ENCODE measurements around the gene MLLT10. TPM values are rescaled to one million over a fixed set of nuclear protein-coding genes. Genes with fewer than 3 reads are reported as not detected.

Gene MLLT10
- total RNA-seq, 1 donor from 2014 or later = 50.9 TPM

DNA sequence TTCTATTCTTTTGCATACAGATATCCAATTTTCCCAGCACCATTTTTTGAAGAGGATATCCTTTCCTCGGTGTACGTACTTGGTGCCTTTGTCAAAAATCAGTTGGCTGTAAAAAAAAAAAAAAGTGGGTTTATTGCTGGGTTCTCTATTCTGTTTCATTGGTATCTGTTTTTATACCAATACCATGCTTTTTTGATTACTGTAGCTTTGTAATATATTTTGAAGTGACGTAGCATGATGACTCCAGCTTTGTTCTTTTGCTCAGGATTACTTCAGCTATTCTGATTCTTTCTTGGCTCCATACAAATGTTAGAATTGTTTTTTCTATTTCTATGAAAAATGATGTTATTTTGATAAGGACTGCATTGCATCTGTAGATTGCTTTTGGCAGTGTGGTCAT is 165.5 kb downstream of the MLLT10 start:
- TF ChIP-seq, protein P1, sequence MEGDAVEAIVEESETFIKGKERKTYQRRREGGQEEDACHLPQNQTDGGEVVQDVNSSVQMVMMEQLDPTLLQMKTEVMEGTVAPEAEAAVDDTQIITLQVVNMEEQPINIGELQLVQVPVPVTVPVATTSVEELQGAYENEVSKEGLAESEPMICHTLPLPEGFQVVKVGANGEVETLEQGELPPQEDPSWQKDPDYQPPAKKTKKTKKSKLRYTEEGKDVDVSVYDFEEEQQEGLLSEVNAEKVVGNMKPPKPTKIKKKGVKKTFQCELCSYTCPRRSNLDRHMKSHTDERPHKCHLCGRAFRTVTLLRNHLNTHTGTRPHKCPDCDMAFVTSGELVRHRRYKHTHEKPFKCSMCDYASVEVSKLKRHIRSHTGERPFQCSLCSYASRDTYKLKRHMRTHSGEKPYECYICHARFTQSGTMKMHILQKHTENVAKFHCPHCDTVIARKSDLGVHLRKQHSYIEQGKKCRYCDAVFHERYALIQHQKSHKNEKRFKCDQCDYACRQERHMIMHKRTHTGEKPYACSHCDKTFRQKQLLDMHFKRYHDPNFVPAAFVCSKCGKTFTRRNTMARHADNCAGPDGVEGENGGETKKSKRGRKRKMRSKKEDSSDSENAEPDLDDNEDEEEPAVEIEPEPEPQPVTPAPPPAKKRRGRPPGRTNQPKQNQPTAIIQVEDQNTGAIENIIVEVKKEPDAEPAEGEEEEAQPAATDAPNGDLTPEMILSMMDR (IDR thresholded peaks at IDR 0.05; ENCODE audit: partially characterized antibody, unreplicated experiment) = no peak
- Mint-ChIP-seq H3K4me3 (ENCODE audit: unreplicated experiment) (no peak overlapping the region), H3K9me3 (ENCODE audit: unreplicated experiment) (peaks cover 15% of the 10 kb centered on the region), H3K36me3 (ENCODE audit: unreplicated experiment) (peaks cover 22% of the 10 kb centered on the region), H3K27ac (ENCODE audit: unreplicated experiment) (no peak overlapping the region), H3K4me1 (ENCODE audit: low read depth, unreplicated experiment) (peaks cover 3% of the 10 kb centered on the region), H3K27me3 (ENCODE audit: unreplicated experiment) (peaks cover 2% of the 10 kb centered on the region)
- DNase-seq = no peak

DNA sequence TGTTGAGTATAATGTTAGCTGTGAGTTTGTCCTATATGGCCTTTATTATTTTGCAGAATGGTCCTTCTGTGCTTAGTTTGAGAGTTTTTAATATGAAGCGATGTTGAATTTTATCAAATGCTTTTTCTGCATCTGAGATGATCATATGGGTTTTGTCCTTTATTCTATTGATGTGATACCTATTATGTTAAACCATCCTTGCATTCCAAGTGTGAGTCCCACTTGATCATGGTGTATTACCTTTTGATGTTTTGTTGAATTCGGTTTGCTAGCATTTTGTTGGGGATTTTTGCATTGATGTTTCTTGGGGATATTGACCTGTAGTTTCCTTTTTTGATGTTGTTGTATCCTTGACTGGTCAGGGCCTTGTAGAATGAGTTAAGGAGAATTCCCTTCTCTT is 166.4 kb downstream of the MLLT10 start:
- Mint-ChIP-seq H3K4me1 (ENCODE audit: low read depth, unreplicated experiment) (peaks cover 3% of the 10 kb centered on the region), H3K4me3 (ENCODE audit: unreplicated experiment) (no peak overlapping the region), H3K36me3 (ENCODE audit: unreplicated experiment) (peaks cover 22% of the 10 kb centered on the region), H3K9me3 (ENCODE audit: unreplicated experiment) (peaks cover 13% of the 10 kb centered on the region), H3K27me3 (ENCODE audit: unreplicated experiment) (peaks cover 2% of the 10 kb centered on the region), H3K27ac (ENCODE audit: unreplicated experiment) (no peak overlapping the region)
- DNase-seq = no peak
- TF ChIP-seq, protein P1 (IDR thresholded peaks at IDR 0.05; ENCODE audit: partially characterized antibody, unreplicated experiment) = no peak

DNA sequence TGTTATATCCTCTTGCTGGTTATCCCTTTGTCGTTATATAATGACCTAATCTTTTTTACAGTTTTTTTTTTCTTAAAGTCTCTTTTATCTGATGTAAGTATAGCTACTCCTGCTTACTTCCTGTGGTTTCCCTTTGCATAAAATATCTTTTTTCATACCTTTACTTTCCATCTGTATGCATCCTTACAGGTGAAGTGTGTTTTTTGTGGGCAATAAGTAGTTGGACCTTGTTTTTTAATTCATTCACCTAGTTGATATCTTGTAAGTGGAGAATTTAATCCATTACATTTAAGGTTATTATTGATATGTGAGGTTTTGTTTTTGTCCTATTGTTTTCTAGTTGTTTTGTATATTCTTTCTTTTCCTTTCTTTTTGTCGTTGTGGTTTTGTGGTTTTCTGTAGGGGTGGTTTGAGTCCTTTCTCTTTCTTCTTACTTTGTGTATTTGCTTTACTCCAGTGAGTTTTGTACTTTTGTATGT is 168.6 kb downstream of the MLLT10 start:
- no peak overlapping the region for H3K4me3 Mint-ChIP-seq (ENCODE audit: unreplicated experiment)
- H3K27me3 Mint-ChIP-seq (ENCODE audit: unreplicated experiment) = peaks cover 3% of the 10 kb centered on the region
- peaks cover 25% of the 10 kb centered on the region for H3K36me3 Mint-ChIP-seq (ENCODE audit: unreplicated experiment)
- H3K4me1 Mint-ChIP-seq (ENCODE audit: low read depth, unreplicated experiment) = peaks cover 1% of the 10 kb centered on the region
- H3K27ac Mint-ChIP-seq (ENCODE audit: unreplicated experiment) = no peak overlapping the region
- DNase-seq = no peak
- TF ChIP-seq, protein P1 (IDR thresholded peaks at IDR 0.05; ENCODE audit: partially characterized antibody, unreplicated experiment) = no peak
- H3K9me3 Mint-ChIP-seq (ENCODE audit: unreplicated experiment) = peaks cover 16% of the 10 kb centered on the region

DNA sequence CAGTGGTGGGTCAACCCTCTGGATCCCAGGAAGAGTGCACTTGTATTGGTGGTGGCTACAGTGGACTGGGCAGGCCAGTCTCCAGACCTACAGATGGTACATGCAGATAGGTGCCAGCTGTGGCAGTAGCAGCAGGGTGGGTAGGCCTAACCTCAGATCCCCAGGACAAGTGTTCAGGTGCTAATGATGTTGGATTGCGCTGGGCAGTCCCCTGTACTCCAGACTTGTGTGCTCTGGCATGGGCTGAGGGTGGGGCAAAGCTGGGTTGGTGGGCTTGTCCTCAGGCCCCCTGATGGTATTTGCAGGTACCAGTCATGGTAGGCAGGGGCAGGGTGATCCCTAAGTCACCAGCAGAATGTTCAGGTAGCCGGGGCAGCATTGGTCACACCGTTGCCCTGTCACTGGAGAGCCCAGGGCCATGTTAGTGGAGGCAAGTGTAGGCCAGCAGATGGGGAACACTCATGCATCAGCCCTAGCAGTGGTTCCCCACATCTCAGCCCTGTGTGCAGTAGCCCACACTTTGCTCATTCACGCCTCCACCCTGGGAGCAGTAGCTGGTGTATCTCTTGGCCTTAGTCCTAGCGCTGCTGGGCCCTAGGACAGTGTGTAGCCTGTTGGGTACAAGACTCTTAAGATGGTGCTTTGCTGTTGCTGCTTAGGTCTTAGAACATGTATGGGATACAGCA is 171.3 kb downstream of the MLLT10 start:
- peaks cover 15% of the 10 kb centered on the region for H3K9me3 Mint-ChIP-seq (ENCODE audit: unreplicated experiment)
- H3K4me3 Mint-ChIP-seq (ENCODE audit: unreplicated experiment) = no peak overlapping the region
- TF ChIP-seq, protein P1 (IDR thresholded peaks at IDR 0.05; ENCODE audit: partially characterized antibody, unreplicated experiment) = no peak
- H3K27me3 Mint-ChIP-seq (ENCODE audit: unreplicated experiment) = peaks cover 2% of the 10 kb centered on the region
- H3K27ac Mint-ChIP-seq (ENCODE audit: unreplicated experiment) = no peak overlapping the region
- DNase-seq = no peak
- peaks cover 18% of the 10 kb centered on the region for H3K36me3 Mint-ChIP-seq (ENCODE audit: unreplicated experiment)
- peaks cover 1% of the 10 kb centered on the region for H3K4me1 Mint-ChIP-seq (ENCODE audit: low read depth, unreplicated experiment)

DNA sequence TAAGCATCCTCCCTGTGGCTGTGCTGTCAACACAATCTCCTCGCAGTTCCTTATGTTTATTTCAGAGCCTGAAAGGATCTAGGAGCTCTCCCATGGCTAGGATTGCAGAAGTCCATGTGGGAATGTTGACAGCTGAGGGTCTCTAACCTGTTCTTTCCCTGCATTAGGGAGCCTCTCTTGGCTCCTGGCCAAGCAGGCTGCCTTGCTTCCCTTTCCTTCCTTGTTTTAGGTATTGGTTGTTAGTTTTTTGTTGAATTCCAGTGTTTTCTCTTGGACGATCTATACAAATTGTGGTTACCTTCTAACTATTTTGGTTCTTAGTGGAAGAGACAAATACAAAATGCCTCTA is 171.8 kb downstream of the MLLT10 start:
- Mint-ChIP-seq H3K27ac (ENCODE audit: unreplicated experiment) (no peak overlapping the region), H3K27me3 (ENCODE audit: unreplicated experiment) (peaks cover 2% of the 10 kb centered on the region), H3K9me3 (ENCODE audit: unreplicated experiment) (peaks cover 14% of the 10 kb centered on the region), H3K4me3 (ENCODE audit: unreplicated experiment) (no peak overlapping the region), H3K36me3 (ENCODE audit: unreplicated experiment) (peaks cover 13% of the 10 kb centered on the region), H3K4me1 (ENCODE audit: low read depth, unreplicated experiment) (peaks cover 1% of the 10 kb centered on the region)
- TF ChIP-seq, protein P1 (IDR thresholded peaks at IDR 0.05; ENCODE audit: partially characterized antibody, unreplicated experiment) = no peak
- DNase-seq = no peak
